Endodermal cell (in vitro differentiated cells): ENCODE data around the gene TACC2. TPM values are rescaled to one million over a fixed set of nuclear protein-coding genes. Genes with fewer than 3 reads are reported as not detected.
"Not testable (repeated sequence)": the region's sequence is repeated elsewhere in the genome, so short reads cannot be mapped to it uniquely, and the experiment has no call there.

Source experiments
- DNase-seq: peaks from one replicate; pipeline ENCODE4 v3.0.0-alpha.2; 2017
- H3K27ac ChIP-seq: 2 replicates; pipeline ENCODE4 v1.5.1; 2013; ENCODE audit warnings: mild to moderate bottlenecking, low read depth, low read length, moderate library complexity
- H3K27me3 ChIP-seq: 2 replicates; pipeline ENCODE4 v1.6.1; 2013; ENCODE audit warnings: mild to moderate bottlenecking, low read length, moderate library complexity; ENCODE audit not compliant: insufficient read depth, control insufficient read depth, poor library complexity, severe bottlenecking
- H3K36me3 ChIP-seq: 2 replicates; pipeline ENCODE4 v1.7.0; 2013; ENCODE audit warnings: mild to moderate bottlenecking, low read length, moderate library complexity; ENCODE audit not compliant: control insufficient read depth, insufficient read depth
- H3K4me1 ChIP-seq: one replicate; pipeline ENCODE4 v1.7.0; 2013; ENCODE audit warnings: low read length; ENCODE audit not compliant: control insufficient read depth, insufficient read depth
- H3K4me3 ChIP-seq: 2 replicates; pipeline ENCODE4 v1.5.1; 2013; ENCODE audit warnings: mild to moderate bottlenecking, low read length, moderate library complexity
- H3K9ac ChIP-seq: 2 replicates; pipeline ENCODE4 v1.6.1; 2013; ENCODE audit warnings: mild to moderate bottlenecking, low read length, moderate library complexity; ENCODE audit not compliant: poor library complexity, severe bottlenecking; ENCODE audit errors: extremely low read depth
- H3K9me3 ChIP-seq: 2 replicates; pipeline ENCODE4 v1.6.1; 2013; ENCODE audit warnings: mild to moderate bottlenecking, low read length, moderate library complexity; ENCODE audit not compliant: control insufficient read depth
- H3K27ac Mint-ChIP-seq: 2 replicates; pipeline ENCODE4 v1.8.0; 2020; ENCODE audit warnings: mixed read lengths
- H3K27me3 Mint-ChIP-seq: 2 replicates; pipeline ENCODE4 v1.8.0; 2021; ENCODE audit warnings: mild to moderate bottlenecking, mixed read lengths; ENCODE audit not compliant: insufficient read depth
- H3K36me3 Mint-ChIP-seq: 2 replicates; pipeline ENCODE4 v1.8.0; 2020; ENCODE audit warnings: low read depth, mixed read lengths
- H3K4me1 Mint-ChIP-seq: 2 replicates; pipeline ENCODE4 v1.8.0; 2020; ENCODE audit warnings: mixed read lengths
- H3K4me3 Mint-ChIP-seq: 2 replicates; pipeline ENCODE4 v1.8.0; 2020; ENCODE audit warnings: mild to moderate bottlenecking, moderate library complexity, mixed read lengths
- H3K9me3 Mint-ChIP-seq: 2 replicates; pipeline ENCODE4 v1.8.0; 2020; ENCODE audit warnings: mild to moderate bottlenecking, mixed read lengths
- CTCF ChIP-seq: fragments of 200-600 bp; sonication (generic); conservative IDR thresholded peaks from 2 replicates; pipeline ENCODE4 v1.5.0; 2021; ENCODE audit warnings: antibody characterized with exemption, mild to moderate bottlenecking
- WGBS, 2 experiments: methylation state at CpG; one replicate each; pipeline versions ENCODE4 v1.1.5 to v1.1.7; 2013; ENCODE audit warnings: missing lambda C conversion rate in 2 of 2, mixed read lengths in 1 of 2; ENCODE audit not compliant: insufficient coverage in 1 of 2, insufficient read length in 1 of 2; 5-methylcytosine and 5-hydroxymethylcytosine counted together
- total RNA-seq, 2 donors: library from RNA; stranded (reverse); fragmentation: NEBNext Ultra II Directional in 1 of 2; extraction: Animal tissue kit (Norgen Biotek cat#: 25700) in 1 of 2; gene quantifications; 2 replicates in 1 of 2; 3 replicates in 1 of 2; pipeline ENCODE4 v1.2.1, GENCODE V29; 2021

The TACC2 gene
- total RNA-seq, 2 donors from 2014 or later, result 24.5 to 34.1 TPM

GRCh38 chr10:121961456-121961855 is 27.5 kb upstream of the TACC2 start:
- H3K27ac Mint-ChIP-seq, result no peak overlapping the region
- no peak for DNase-seq

GRCh38 chr10:121965996-121966395 is 23.0 kb upstream of the TACC2 start:
- no peaks in the 10 kb centered on the region for H3K4me1 ChIP-seq
- no peaks in the 10 kb centered on the region for H3K27me3 ChIP-seq
- Mint-ChIP-seq H3K4me3 (no peak overlapping the region), H3K9me3 (no peaks in the 10 kb centered on the region), H3K36me3 (peaks cover 59% of the 10 kb centered on the region), H3K27ac (no peak overlapping the region), H3K4me1 (no peaks in the 10 kb centered on the region), H3K27me3 (no peaks in the 10 kb centered on the region)
- H3K36me3 ChIP-seq, result peaks cover 72% of the 10 kb centered on the region
- no peak for TF ChIP-seq CTCF
- H3K9me3 ChIP-seq, result no peaks in the 10 kb centered on the region
- no peak overlapping the region for H3K9ac ChIP-seq
- H3K27ac ChIP-seq, result no peak overlapping the region
- 95 to 100% methylated on average over 2 to 3 of the region's 3 CpGs for WGBS, 2 experiments
- no peak overlapping the region for H3K4me3 ChIP-seq
- no peak for DNase-seq

More at GRCh38 chr10:121961456-121961855, 27.5 kb upstream of the TACC2 start:
- no peaks in the 10 kb centered on the region for H3K27me3 Mint-ChIP-seq
- WGBS, 2 experiments, result 90 to 95% methylated on average over 2 of the region's 2 CpGs
- H3K36me3 ChIP-seq, result peaks cover 72% of the 10 kb centered on the region
- H3K27me3 ChIP-seq, result no peaks in the 10 kb centered on the region
- TF ChIP-seq CTCF, result no peak
- no peaks in the 10 kb centered on the region for H3K4me1 ChIP-seq
- H3K4me3 ChIP-seq, result no peak overlapping the region
- peaks cover 55% of the 10 kb centered on the region for H3K36me3 Mint-ChIP-seq
- no peak overlapping the region for H3K9ac ChIP-seq
- H3K4me1 Mint-ChIP-seq, result peaks cover 12% of the 10 kb centered on the region
- no peaks in the 10 kb centered on the region for H3K9me3 ChIP-seq
- H3K9me3 Mint-ChIP-seq, result no peaks in the 10 kb centered on the region
- no peak overlapping the region for H3K27ac ChIP-seq
- H3K4me3 Mint-ChIP-seq, result no peak overlapping the region

GRCh38 chr10:121969086-121969485 is 19.9 kb upstream of the TACC2 start:
- not testable (repeated sequence) for H3K27ac ChIP-seq, H3K4me1 Mint-ChIP-seq, H3K9me3 Mint-ChIP-seq, H3K4me3 Mint-ChIP-seq, DNase-seq, H3K27me3 ChIP-seq, H3K27me3 Mint-ChIP-seq, H3K4me1 ChIP-seq, H3K27ac Mint-ChIP-seq, H3K9me3 ChIP-seq, H3K4me3 ChIP-seq, H3K9ac ChIP-seq
- WGBS, 2 experiments, result 89 to 96% methylated on average over 3 to 8 of the region's 8 CpGs
- H3K36me3 Mint-ChIP-seq, result peaks cover 63% of the 10 kb centered on the region
- peaks cover 60% of the 10 kb centered on the region for H3K36me3 ChIP-seq

GRCh38 chr10:121974019-121974534 is 14.9 kb upstream of the TACC2 start:
- peak overlapping the region; percentile 76 for H3K4me3 Mint-ChIP-seq
- peaks cover 48% of the 10 kb centered on the region for H3K36me3 Mint-ChIP-seq
- peak overlapping the region; percentile 94 for H3K4me3 ChIP-seq
- H3K9me3 ChIP-seq, result peaks cover 21% of the 10 kb centered on the region
- no peak overlapping the region for H3K27ac ChIP-seq
- H3K4me1 ChIP-seq, result no peaks in the 10 kb centered on the region
- no peak for DNase-seq
- H3K36me3 ChIP-seq, result peaks cover 23% of the 10 kb centered on the region
- peaks cover 8% of the 10 kb centered on the region for H3K4me1 Mint-ChIP-seq
- 15 to 67% methylated on average over 4 to 21 of the region's 21 CpGs for WGBS, 2 experiments
- H3K9me3 Mint-ChIP-seq, result peaks cover 28% of the 10 kb centered on the region
- peak overlapping the region; percentile 74 for H3K27ac Mint-ChIP-seq
- TF ChIP-seq CTCF, result peak; percentile 15
- H3K27me3 Mint-ChIP-seq, result peaks cover 1% of the 10 kb centered on the region
- peak overlapping the region; percentile 81 for H3K9ac ChIP-seq
- no peaks in the 10 kb centered on the region for H3K27me3 ChIP-seq
